Epithelial cell of proximal tubule (primary cell): Measurements from ENCODE around the gene RAD52. TPM values are rescaled to one million over a fixed set of nuclear protein-coding genes. Genes with fewer than 3 reads are reported as not detected.

ENCODE experiments used
- DNase-seq: peaks from one replicate; pipeline ENCODE4 v3.0.0-alpha.2; 2011; ENCODE audit warnings: low read depth
- H3K4me3 ChIP-seq: 2 replicates; pipeline ENCODE4 v1.5.1; 2011; ENCODE audit warnings: low read depth, mild to moderate bottlenecking, low read length
- CTCF ChIP-seq: conservative IDR thresholded peaks from 2 replicates; pipeline ENCODE4 v1.5.1; 2012; ENCODE audit warnings: low read depth, mild to moderate bottlenecking, low read length
- total RNA-seq: library from RNA; depleted of rRNA; stranded (reverse); fragments of >200 nt; gene quantifications from 2 replicates; pipeline ENCODE4 v1.2.3, GENCODE V29; 2015

The RAD52 gene
- total RNA-seq, 1 donor from 2014 or later, result 3.7 TPM

GRCh38 chr12:979349-979748 is 29.9 kb upstream of the RAD52 start:
- no peak for TF ChIP-seq CTCF
- no peak for DNase-seq
- no peak overlapping the region for H3K4me3 ChIP-seq

GRCh38 chr12:977156-977555 is 27.7 kb upstream of the RAD52 start:
- peak; percentile 21 for TF ChIP-seq CTCF
- no peak overlapping the region for H3K4me3 ChIP-seq
- DNase-seq, result no peak

- DNase-seq, result no peak
- TF ChIP-seq CTCF, result no peak
- H3K4me3 ChIP-seq, result no peak overlapping the region
Observed at GRCh38 chr12:976644-977043, 27.1 kb upstream of the RAD52 start.

GRCh38 chr12:974271-974862 is 24.9 kb upstream of the RAD52 start:
- DNase-seq, result no peak
- TF ChIP-seq CTCF, result no peak
- H3K4me3 ChIP-seq, result no peak overlapping the region

GRCh38 chr12:971991-972390 is 22.5 kb upstream of the RAD52 start:
- DNase-seq, result no peak
- H3K4me3 ChIP-seq, result no peak overlapping the region
- TF ChIP-seq CTCF, result no peak

- DNase-seq, result no peak
- no peak overlapping the region for H3K4me3 ChIP-seq
- no peak for TF ChIP-seq CTCF
Observed at GRCh38 chr12:969821-970220, 20.3 kb upstream of the RAD52 start.

GRCh38 chr12:968545-968944 is 19.1 kb upstream of the RAD52 start:
- TF ChIP-seq CTCF, result no peak
- DNase-seq, result no peak

More at GRCh38 chr12:968545-968944, 19.1 kb upstream of the RAD52 start:
- H3K4me3 ChIP-seq, result no peak overlapping the region
